ENCODE results near the gene GALNT15. TPM values are rescaled to one million over a fixed set of nuclear protein-coding genes. Genes with fewer than 3 reads are reported as not detected.

GALNT15 gene
- total RNA-seq: 1.2 and 16.8 TPM in 2 replicates

DNA sequence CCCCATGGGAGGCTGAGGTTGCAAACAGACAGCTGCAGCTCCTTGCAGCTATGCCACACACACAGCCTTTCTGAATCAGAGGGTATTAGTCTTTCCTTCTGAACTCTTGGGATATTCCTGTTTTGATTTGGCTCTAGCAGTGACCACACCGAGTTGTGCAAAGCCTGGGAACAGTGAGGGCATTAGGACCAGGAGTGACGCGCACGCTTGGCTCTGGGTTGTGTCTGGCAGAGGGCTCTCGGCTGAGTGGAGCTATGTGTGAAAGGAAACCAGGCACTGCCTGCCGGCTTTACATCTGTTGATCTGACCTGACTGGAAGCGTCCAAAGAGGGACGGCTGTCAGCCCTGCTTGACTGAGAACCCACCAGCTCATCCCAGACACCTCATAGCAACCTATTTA, at the start of gene GALNT15:
GALNT15 (plus strand) TSS at position 292 of the 400 bp plus-strand sequence. CDS start 472 bp downstream, outside the sequence.

DNA sequence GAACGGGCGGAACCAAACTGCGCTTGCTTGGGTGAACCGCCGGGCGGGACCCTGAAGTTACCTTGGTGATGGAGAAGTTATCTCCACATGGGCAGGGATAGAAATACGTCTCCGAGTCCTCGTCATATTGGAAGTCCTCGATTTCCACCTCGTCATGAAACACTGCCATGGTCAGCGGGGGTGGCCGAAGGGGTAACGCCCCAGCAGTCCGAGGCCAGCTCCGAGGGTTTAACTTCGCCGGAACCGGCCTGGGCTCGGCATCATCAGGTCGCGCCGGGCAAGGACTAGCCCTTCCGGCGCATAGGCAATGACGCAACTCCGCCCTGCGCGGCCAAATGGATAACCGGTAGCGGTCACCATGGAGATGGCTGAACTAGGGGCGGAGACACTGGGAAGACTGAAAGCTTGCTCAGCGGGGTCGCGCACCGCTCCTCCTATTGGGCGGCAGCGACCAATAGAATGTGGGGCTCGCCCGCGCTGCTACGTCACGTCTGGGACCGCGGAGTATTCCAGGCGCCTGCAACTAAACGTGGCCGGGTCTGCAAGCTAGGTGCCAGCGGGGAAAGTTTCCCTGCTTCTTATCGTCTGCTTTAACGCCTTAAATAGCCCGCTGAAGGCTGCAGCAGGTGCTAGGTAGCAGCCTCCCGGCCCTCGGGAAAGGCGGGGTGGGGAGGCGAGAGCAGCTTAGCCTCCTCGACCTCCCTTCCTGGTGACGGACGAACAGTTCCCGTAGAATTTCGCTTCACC, 90.4 kb downstream of the GALNT15 start, which contains the start of the genes DPH3 and OXNAD1:
DPH3 (minus strand) TSS at position 236 of the 747 bp plus-strand sequence; CDS start at position 169, 67 bp downstream.
OXNAD1 (plus strand) TSS at position 505 of the 747 bp plus-strand sequence. CDS start 5,741 bp downstream, outside the sequence.

Other genes with a start within 250 kb of the GALNT15 start
- gene DPH3, start 90.3 kb downstream of the GALNT15 start, total RNA-seq: 16.5 and 24.3 TPM in 2 replicates
- 9.4 and 9.5 TPM in 2 replicates for gene OXNAD1, start 90.5 kb downstream of the GALNT15 start, total RNA-seq

Data from epithelial cell of alveolus of lung (primary cell).